HL-60 (cell line): ENCODE data around the gene RAB18.

Source experiments
- DNase-seq, 2 experiments: peaks; one replicate each; pipeline ENCODE4 v3.0.0-alpha.2; 2010 to 2020; ENCODE audit warnings: low read depth in 1 of 2, low spot score in 1 of 2
- H3K27ac ChIP-seq: fragments of 250-450 bp; sonication (Bioruptor Pico); replicated peaks from 2 replicates; pipeline ENCODE4 v1.5.1; 2020; ENCODE audit warnings: mild to moderate bottlenecking, moderate library complexity
- H3K27me3 ChIP-seq: fragments of 250-450 bp; sonication (Bioruptor Pico); 2 replicates; pipeline ENCODE4 v1.5.1; 2021; ENCODE audit warnings: mild to moderate bottlenecking, moderate library complexity; ENCODE audit not compliant: insufficient read depth, poor library complexity, severe bottlenecking
- H3K4me3 ChIP-seq: replicated peaks from 2 replicates; pipeline ENCODE4 v1.5.1; 2011; ENCODE audit warnings: mild to moderate bottlenecking, control low read depth, low read length; ENCODE audit not compliant: insufficient read depth
- GABPA ChIP-seq: IDR thresholded peaks from 2 replicates; pipeline ENCODE4 v1.6.1; 2012; ENCODE audit warnings: low read depth
- POLR2AphosphoS5 ChIP-seq: IDR thresholded peaks from 2 replicates; pipeline ENCODE4 v1.6.1; 2012; ENCODE audit warnings: low read depth
- SPI1 ChIP-seq: IDR thresholded peaks from 2 replicates; pipeline ENCODE4 v1.6.1; 2012; ENCODE audit warnings: low read depth, mild to moderate bottlenecking, borderline replicate concordance
- TF ChIP-seq, protein P1 (sequence below): IDR thresholded peaks from one replicate; pipeline ENCODE4 v1.5.1; 2011; ENCODE audit warnings: low read length, control low read depth, inconsistent platforms; ENCODE audit not compliant: insufficient read depth
- TF ChIP-seq, protein P2 (sequence below): IDR thresholded peaks from 2 replicates; pipeline ENCODE4 v1.6.1; 2012; ENCODE audit warnings: low read depth; ENCODE audit not compliant: insufficient replicate concordance

The RAB18 gene

DNA sequence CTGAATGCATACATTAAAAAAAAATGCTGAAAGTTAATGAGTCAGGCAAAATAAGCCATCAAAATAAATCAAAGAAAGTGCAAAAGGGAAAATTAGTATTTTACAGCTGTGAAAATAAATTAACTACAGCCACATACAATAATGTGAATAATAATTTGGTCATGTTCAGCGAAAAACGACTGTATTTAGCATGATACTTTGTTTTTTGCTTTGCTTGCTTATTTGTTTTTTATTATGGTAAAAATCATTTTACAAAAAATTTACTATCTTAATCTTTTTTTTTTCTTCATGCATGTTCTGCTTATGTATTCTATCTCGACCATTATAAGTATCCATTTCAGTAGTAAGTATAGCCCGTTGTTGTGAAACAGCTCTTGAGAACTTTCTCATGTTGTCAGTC lies 77.1 kb downstream of the RAB18 start:
- DNase-seq, result no peak
- Histone ChIP-seq H3K27me3 (no peaks in the 10 kb centered on the region), H3K4me3 (no peak overlapping the region), H3K27ac (no peak overlapping the region)
- TF ChIP-seq, protein P1, sequence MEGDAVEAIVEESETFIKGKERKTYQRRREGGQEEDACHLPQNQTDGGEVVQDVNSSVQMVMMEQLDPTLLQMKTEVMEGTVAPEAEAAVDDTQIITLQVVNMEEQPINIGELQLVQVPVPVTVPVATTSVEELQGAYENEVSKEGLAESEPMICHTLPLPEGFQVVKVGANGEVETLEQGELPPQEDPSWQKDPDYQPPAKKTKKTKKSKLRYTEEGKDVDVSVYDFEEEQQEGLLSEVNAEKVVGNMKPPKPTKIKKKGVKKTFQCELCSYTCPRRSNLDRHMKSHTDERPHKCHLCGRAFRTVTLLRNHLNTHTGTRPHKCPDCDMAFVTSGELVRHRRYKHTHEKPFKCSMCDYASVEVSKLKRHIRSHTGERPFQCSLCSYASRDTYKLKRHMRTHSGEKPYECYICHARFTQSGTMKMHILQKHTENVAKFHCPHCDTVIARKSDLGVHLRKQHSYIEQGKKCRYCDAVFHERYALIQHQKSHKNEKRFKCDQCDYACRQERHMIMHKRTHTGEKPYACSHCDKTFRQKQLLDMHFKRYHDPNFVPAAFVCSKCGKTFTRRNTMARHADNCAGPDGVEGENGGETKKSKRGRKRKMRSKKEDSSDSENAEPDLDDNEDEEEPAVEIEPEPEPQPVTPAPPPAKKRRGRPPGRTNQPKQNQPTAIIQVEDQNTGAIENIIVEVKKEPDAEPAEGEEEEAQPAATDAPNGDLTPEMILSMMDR, result no peak
- TF ChIP-seq, protein P2, sequence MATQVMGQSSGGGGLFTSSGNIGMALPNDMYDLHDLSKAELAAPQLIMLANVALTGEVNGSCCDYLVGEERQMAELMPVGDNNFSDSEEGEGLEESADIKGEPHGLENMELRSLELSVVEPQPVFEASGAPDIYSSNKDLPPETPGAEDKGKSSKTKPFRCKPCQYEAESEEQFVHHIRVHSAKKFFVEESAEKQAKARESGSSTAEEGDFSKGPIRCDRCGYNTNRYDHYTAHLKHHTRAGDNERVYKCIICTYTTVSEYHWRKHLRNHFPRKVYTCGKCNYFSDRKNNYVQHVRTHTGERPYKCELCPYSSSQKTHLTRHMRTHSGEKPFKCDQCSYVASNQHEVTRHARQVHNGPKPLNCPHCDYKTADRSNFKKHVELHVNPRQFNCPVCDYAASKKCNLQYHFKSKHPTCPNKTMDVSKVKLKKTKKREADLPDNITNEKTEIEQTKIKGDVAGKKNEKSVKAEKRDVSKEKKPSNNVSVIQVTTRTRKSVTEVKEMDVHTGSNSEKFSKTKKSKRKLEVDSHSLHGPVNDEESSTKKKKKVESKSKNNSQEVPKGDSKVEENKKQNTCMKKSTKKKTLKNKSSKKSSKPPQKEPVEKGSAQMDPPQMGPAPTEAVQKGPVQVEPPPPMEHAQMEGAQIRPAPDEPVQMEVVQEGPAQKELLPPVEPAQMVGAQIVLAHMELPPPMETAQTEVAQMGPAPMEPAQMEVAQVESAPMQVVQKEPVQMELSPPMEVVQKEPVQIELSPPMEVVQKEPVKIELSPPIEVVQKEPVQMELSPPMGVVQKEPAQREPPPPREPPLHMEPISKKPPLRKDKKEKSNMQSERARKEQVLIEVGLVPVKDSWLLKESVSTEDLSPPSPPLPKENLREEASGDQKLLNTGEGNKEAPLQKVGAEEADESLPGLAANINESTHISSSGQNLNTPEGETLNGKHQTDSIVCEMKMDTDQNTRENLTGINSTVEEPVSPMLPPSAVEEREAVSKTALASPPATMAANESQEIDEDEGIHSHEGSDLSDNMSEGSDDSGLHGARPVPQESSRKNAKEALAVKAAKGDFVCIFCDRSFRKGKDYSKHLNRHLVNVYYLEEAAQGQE, result no peak
- no peak for TF ChIP-seq GABPA
- TF ChIP-seq POLR2AphosphoS5, result no peak
- TF ChIP-seq SPI1, result no peak

DNA sequence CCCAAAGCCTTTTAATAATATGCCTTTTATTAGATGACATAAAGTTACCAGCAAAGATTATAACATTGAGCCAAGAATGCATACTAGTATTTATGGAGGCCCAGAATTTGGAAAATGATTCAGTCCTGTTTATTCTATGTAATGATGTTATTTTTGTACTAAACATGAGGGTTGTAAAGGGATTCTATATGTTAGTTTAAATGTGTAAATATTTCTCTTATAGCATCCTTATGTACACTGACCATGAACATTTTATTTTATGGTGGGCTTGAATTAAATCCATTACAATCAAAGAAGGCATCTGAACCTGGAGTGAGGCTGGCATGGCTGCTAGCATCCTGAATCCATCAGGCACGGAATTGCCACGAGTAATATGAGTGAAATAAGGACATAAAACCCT lies 80.2 kb downstream of the RAB18 start:
- no peak overlapping the region for H3K4me3 ChIP-seq
- TF ChIP-seq GABPA, result no peak
- no peak for TF ChIP-seq SPI1
- TF ChIP-seq POLR2AphosphoS5, result no peak
- TF ChIP-seq, protein P2, result no peak
- TF ChIP-seq, protein P1, result no peak
- H3K27me3 ChIP-seq, result no peaks in the 10 kb centered on the region
- DNase-seq, result no peak
- no peak overlapping the region for H3K27ac ChIP-seq
